Loucy (cell line): ENCODE results near the gene MRPL33.

Source experiments
- H2AFZ ChIP-seq: fragments of 200-600 bp; sonication (generic); 2 replicates; pipeline ENCODE4 v1.6.0; 2016; ENCODE audit warnings: antibody characterized with exemption, mild to moderate bottlenecking, low read length, moderate library complexity
- H3F3A ChIP-seq: fragments of 200-600 bp; 2 replicates; pipeline ENCODE4 v1.6.0; 2016; ENCODE audit warnings: antibody characterized with exemption, low read depth, mild to moderate bottlenecking
- H3K27me3 ChIP-seq: fragments of 200-600 bp; sonication (generic); 2 replicates; pipeline ENCODE4 v1.6.1; 2014; ENCODE audit warnings: low read length, mild to moderate bottlenecking; ENCODE audit not compliant: insufficient read depth, poor library complexity, severe bottlenecking
- H3K36me3 ChIP-seq: fragments of 200-600 bp; sonication (generic); 2 replicates; pipeline ENCODE4 v1.6.1; 2016; ENCODE audit warnings: low read length; ENCODE audit not compliant: insufficient read depth
- H3K4me1 ChIP-seq: fragments of 200-600 bp; sonication (generic); 2 replicates; pipeline ENCODE4 v1.5.1; 2014; ENCODE audit warnings: low read length, mild to moderate bottlenecking; ENCODE audit not compliant: insufficient read depth, poor library complexity, severe bottlenecking
- H3K4me2 ChIP-seq: fragments of 200-600 bp; sonication (generic); 2 replicates; pipeline ENCODE4 v1.6.0; 2014; ENCODE audit warnings: antibody characterized with exemption, low read length, low read depth, mild to moderate bottlenecking; ENCODE audit not compliant: poor library complexity, severe bottlenecking
- H3K4me3 ChIP-seq: fragments of 200-600 bp; sonication (generic); 2 replicates; pipeline ENCODE4 v1.5.1; 2014; ENCODE audit warnings: low read length, mild to moderate bottlenecking, mixed read lengths; ENCODE audit not compliant: poor library complexity, severe bottlenecking
- H3K79me2 ChIP-seq: fragments of 200-600 bp; sonication (generic); 2 replicates; pipeline ENCODE4 v1.6.1; 2014; ENCODE audit warnings: low read length; ENCODE audit not compliant: insufficient read depth
- H3K9ac ChIP-seq: fragments of 200-600 bp; sonication (generic); 2 replicates; pipeline ENCODE4 v1.6.0; 2014; ENCODE audit warnings: mild to moderate bottlenecking, low read depth, low read length, moderate library complexity; ENCODE audit not compliant: poor library complexity, severe bottlenecking
- H3K9me2 ChIP-seq: fragments of 200-600 bp; sonication (generic); replicated peaks from 2 replicates; pipeline ENCODE4 v1.6.1; 2016; ENCODE audit warnings: low read depth, low read length, mixed read lengths
- H3K9me3 ChIP-seq: fragments of 200-600 bp; sonication (generic); 2 replicates; pipeline ENCODE4 v1.6.1; 2014; ENCODE audit warnings: mild to moderate bottlenecking, antibody characterized with exemption, low read length, low read depth; ENCODE audit not compliant: insufficient read depth
- H4K20me1 ChIP-seq: fragments of 200-600 bp; sonication (generic); 2 replicates; pipeline ENCODE4 v1.6.0; 2014; ENCODE audit warnings: antibody characterized with exemption, low read length, mild to moderate bottlenecking; ENCODE audit not compliant: insufficient read depth, poor library complexity, severe bottlenecking
- CTCF ChIP-seq: fragments of 200-600 bp; sonication (generic); conservative IDR thresholded peaks from 2 replicates; pipeline ENCODE4 v1.5.1; 2014; ENCODE audit warnings: mild to moderate bottlenecking, antibody characterized with exemption, low read length
- EZH2phosphoT487 ChIP-seq: fragments of 200-600 bp; IDR thresholded peaks from 2 replicates; pipeline ENCODE4 v1.6.1; 2018; ENCODE audit warnings: antibody characterized with exemption, mild to moderate bottlenecking, moderate library complexity, borderline replicate concordance

MRPL33 gene

DNA sequence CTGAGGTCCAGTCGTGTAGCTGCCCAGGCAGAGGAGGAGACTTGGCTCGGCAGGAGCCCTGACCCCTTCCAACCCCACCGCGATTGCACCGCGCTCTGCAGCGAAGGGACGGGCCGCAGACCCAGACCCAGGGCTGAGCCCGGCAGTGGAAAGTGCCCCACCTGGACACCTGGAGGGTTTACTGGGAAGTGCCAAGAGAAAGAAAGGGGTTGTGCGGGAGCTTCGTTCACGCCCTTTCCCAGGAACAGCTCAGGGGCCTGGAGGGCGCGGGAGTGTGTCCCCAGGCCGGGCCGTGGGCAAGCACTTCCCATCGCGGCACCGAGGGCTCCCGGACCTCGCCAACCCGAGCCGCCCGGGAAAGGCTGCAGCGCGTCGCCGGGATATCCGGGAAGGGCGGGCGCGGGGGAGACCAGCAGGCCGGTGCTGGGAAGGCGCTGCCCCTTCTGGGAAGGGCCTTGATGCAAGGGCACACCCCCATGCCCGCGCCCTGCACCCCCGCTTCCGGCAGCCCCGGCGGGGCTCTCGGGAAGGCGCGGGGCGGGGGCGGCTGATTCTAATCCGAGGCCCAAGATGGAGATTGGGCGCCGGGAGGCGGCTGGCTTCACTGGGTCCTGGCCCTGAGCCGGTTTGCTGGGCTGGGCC, 36.1 kb upstream of the MRPL33 start:
- Histone ChIP-seq H3K4me3 (no peak overlapping the region), H3K9ac (no peak overlapping the region), H3F3A (no peaks in the 10 kb centered on the region)

GRCh38 chr2:27736031-27736889, 35.3 kb upstream of the MRPL33 start:
- Histone ChIP-seq H3K9ac (no peak overlapping the region), H3K36me3 (no peaks in the 10 kb centered on the region), H3K27me3 (no peaks in the 10 kb centered on the region), H3K4me3 (no peak overlapping the region), H3K4me2 (no peak overlapping the region), H3F3A (no peaks in the 10 kb centered on the region), H3K4me1 (no peaks in the 10 kb centered on the region), H3K79me2 (no peaks in the 10 kb centered on the region), H3K9me2 (no peaks in the 10 kb centered on the region), H2AFZ (no peak overlapping the region), H3K9me3 (no peaks in the 10 kb centered on the region), H4K20me1 (no peaks in the 10 kb centered on the region)
- TF ChIP-seq EZH2phosphoT487 (no peak), CTCF (no peak)

More for the DNA sequence above, 36.1 kb upstream of the MRPL33 start:
- Histone ChIP-seq H3K9me3 (no peaks in the 10 kb centered on the region), H2AFZ (no peak overlapping the region), H3K9me2 (no peaks in the 10 kb centered on the region), H3K4me1 (no peaks in the 10 kb centered on the region), H4K20me1 (no peaks in the 10 kb centered on the region), H3K36me3 (no peaks in the 10 kb centered on the region), H3K27me3 (no peaks in the 10 kb centered on the region), H3K4me2 (no peak overlapping the region), H3K79me2 (no peaks in the 10 kb centered on the region)
- TF ChIP-seq CTCF (no peak), EZH2phosphoT487 (no peak)

- no peaks in the 10 kb centered on the region for H3K36me3 ChIP-seq
- no peaks in the 10 kb centered on the region for H3F3A ChIP-seq
- H3K27me3 ChIP-seq: no peaks in the 10 kb centered on the region
- H3K4me1 ChIP-seq: no peaks in the 10 kb centered on the region
- H3K9me2 ChIP-seq: no peaks in the 10 kb centered on the region
- no peaks in the 10 kb centered on the region for H3K9me3 ChIP-seq
- TF ChIP-seq CTCF: no peak
- TF ChIP-seq EZH2phosphoT487: no peak
- no peaks in the 10 kb centered on the region for H3K79me2 ChIP-seq
- H3K4me3 ChIP-seq: no peak overlapping the region
- no peak overlapping the region for H3K4me2 ChIP-seq
- no peak overlapping the region for H3K9ac ChIP-seq
- no peaks in the 10 kb centered on the region for H4K20me1 ChIP-seq
- no peak overlapping the region for H2AFZ ChIP-seq
Measured at GRCh38 chr2:27736890-27737204, 34.7 kb upstream of the MRPL33 start.
